Tibial nerve (tissue), 4 donors: ENCODE data around the gene SEMA4G.

ENCODE experiments used
- EP300 ChIP-seq, 2 donors: sonication (generic); formaldehyde crosslinking; IDR thresholded peaks; one replicate each; pipeline ENCODE4 v1.6.1; 2017; ENCODE audit warnings: antibody characterized with exemption in 2 of 2, mild to moderate bottlenecking in 1 of 2
- POLR2A ChIP-seq, 2 donors: fragments of 450-650 bp; IDR thresholded peaks; one replicate each; pipeline ENCODE4 v1.6.1; 2017; ENCODE audit warnings: antibody characterized with exemption in 2 of 2, mild to moderate bottlenecking in 2 of 2, moderate library complexity in 2 of 2
- TF ChIP-seq, protein P1 (sequence below), 5 experiments: fragments of 200-600 bp in 3 of 5; fragments of 450-650 bp in 2 of 5; sonication (generic) in 3 of 5; IDR thresholded peaks; one replicate each; pipeline ENCODE4 v1.5.1; 2016 to 2019; ENCODE audit warnings: antibody characterized with exemption in 5 of 5, mild to moderate bottlenecking in 3 of 5, moderate library complexity in 2 of 5

DNA sequence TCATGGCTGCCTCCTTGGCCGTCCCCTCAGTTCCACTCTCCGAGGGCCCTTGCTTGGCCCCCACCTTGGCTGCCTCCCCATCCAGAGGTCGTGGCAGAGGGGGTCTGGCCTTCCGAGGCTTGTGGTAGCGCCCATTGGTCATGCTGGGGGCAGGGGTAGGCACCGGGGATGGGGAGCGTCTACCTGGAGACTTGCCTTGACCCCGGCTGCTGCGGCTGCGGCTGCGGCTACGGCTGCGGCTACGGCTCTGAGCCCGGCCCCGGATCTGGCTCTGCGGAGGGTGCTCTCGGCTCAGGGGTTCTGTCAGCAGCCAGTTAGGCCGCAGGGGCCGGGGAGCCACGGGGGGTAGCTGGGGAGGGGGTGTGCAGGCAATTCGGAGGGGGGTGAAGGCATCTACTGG lies 41.0 kb downstream of the SEMA4G start:
- TF ChIP-seq, protein P1, sequence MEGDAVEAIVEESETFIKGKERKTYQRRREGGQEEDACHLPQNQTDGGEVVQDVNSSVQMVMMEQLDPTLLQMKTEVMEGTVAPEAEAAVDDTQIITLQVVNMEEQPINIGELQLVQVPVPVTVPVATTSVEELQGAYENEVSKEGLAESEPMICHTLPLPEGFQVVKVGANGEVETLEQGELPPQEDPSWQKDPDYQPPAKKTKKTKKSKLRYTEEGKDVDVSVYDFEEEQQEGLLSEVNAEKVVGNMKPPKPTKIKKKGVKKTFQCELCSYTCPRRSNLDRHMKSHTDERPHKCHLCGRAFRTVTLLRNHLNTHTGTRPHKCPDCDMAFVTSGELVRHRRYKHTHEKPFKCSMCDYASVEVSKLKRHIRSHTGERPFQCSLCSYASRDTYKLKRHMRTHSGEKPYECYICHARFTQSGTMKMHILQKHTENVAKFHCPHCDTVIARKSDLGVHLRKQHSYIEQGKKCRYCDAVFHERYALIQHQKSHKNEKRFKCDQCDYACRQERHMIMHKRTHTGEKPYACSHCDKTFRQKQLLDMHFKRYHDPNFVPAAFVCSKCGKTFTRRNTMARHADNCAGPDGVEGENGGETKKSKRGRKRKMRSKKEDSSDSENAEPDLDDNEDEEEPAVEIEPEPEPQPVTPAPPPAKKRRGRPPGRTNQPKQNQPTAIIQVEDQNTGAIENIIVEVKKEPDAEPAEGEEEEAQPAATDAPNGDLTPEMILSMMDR (IDR thresholded peaks at IDR 0.05), result no peak
- no peak for TF ChIP-seq POLR2A (IDR thresholded peaks at IDR 0.05)
- TF ChIP-seq EP300 (IDR thresholded peaks at IDR 0.05), result no peak
